K562 (cell line): ENCODE measurements around the gene PCSK7. TPM values are rescaled to one million over a fixed set of nuclear protein-coding genes. Genes with fewer than 3 reads are reported as not detected.

Source experiments
- CHD2 ChIP-seq: IDR thresholded peaks from 2 replicates; pipeline ENCODE4 v1.6.1; 2011; ENCODE audit warnings: low read depth, low read length
- EGR1 ChIP-seq: fragments of 450-650 bp; conservative IDR thresholded peaks from 2 replicates; pipeline ENCODE4 v1.6.1; 2017; ENCODE audit warnings: mild to moderate bottlenecking
- FOXM1 ChIP-seq, 2 experiments: fragments of 450-650 bp in 1 of 2; sonication (generic) in 1 of 2; formaldehyde crosslinking in 1 of 2; IDR thresholded peaks; 2 replicates each; pipeline versions ENCODE4 v1.6.1 to v1.9.0; 2017 to 2022; ENCODE audit warnings: low read depth in 2 of 2, mild to moderate bottlenecking in 2 of 2, missing genetic modification reagents in 1 of 2, moderate library complexity in 1 of 2
- ILK ChIP-seq: fragments of 450-650 bp; IDR thresholded peaks from 2 replicates; pipeline ENCODE4 v1.6.1; 2016; ENCODE audit warnings: missing genetic modification characterization, low read depth, mild to moderate bottlenecking, missing compliant biosample characterization, moderate library complexity, borderline replicate concordance
- KAT7 ChIP-seq: sonication (generic); formaldehyde crosslinking; IDR thresholded peaks from 2 replicates; pipeline ENCODE4 v1.8.0; 2022; ENCODE audit warnings: missing genetic modification reagents, mild to moderate bottlenecking, borderline replicate concordance
- KDM5B ChIP-seq: fragments of 200-600 bp; sonication (generic); IDR thresholded peaks from 2 replicates; pipeline ENCODE4 v1.6.1; 2012; ENCODE audit warnings: low read depth, mild to moderate bottlenecking, moderate library complexity, low read length, control low read depth, inconsistent platforms; ENCODE audit not compliant: insufficient replicate concordance
- MAFK ChIP-seq: IDR thresholded peaks from 2 replicates; pipeline ENCODE4 v1.6.1; 2011; ENCODE audit warnings: low read length, improper control_type of control experiment
- NFYB ChIP-seq: IDR thresholded peaks from 2 replicates; pipeline ENCODE4 v1.6.1; 2011; ENCODE audit warnings: mild to moderate bottlenecking, moderate library complexity; ENCODE audit not compliant: insufficient read length; ENCODE audit errors: extremely low read depth
- PCBP1 ChIP-seq: fragments of 200-400 bp; formaldehyde crosslinking; IDR thresholded peaks from 2 replicates; pipeline ENCODE4 v1.6.1; 2018; ENCODE audit warnings: mild to moderate bottlenecking, low read depth, low read length; ENCODE audit not compliant: poor library complexity, severe bottlenecking
- PHF21A ChIP-seq: fragments of 450-650 bp; IDR thresholded peaks from 2 replicates; pipeline ENCODE4 v1.6.1; 2017; ENCODE audit warnings: low read depth, borderline replicate concordance
- POLR2A ChIP-seq: fragments of 450-650 bp; conservative IDR thresholded peaks from 2 replicates; pipeline ENCODE4 v1.6.1; 2016
- SRF ChIP-seq, 2 experiments: fragments of 250-450, 450-650 bp in 1 of 2; sonication (Bioruptor Pico) in 1 of 2; sonication (generic) in 1 of 2; formaldehyde crosslinking; IDR thresholded peaks; 2 replicates each; pipeline versions ENCODE4 v1.5.0 to v1.5.1; 2020 to 2022; ENCODE audit warnings: mild to moderate bottlenecking in 1 of 2, missing genetic modification reagents in 1 of 2
- TBP ChIP-seq: optimal IDR thresholded peaks from 2 replicates; pipeline ENCODE3; 2011; ENCODE audit warnings: low read depth, low read length, improper control_type of control experiment
- ZNF707 ChIP-seq: fragments of 250-450 bp; sonication (Bioruptor Pico); conservative IDR thresholded peaks from 2 replicates; pipeline ENCODE4 v1.8.0; 2022; ENCODE audit warnings: inconsistent platforms, mild to moderate bottlenecking, moderate library complexity
- polyA plus RNA-seq, 8 experiments: library from polyadenylated mRNA; depleted of rRNA in 4 of 8; stranded (reverse) in 5 of 8; unstranded in 3 of 8; fragments of >200 nt; fragmentation: Nextera tagmentation in 2 of 8; fragmentation: Illumina TruSeq in 1 of 8; extraction: Ambion mirVana in 2 of 8; extraction: Trizol in 1 of 8; gene quantifications; 2 replicates each; pipeline versions ENCODE4 v1.2.1 to v1.2.3, GENCODE V29; 2011 to 2014; ENCODE audit warnings: inconsistent platforms in 1 of 8, missing spikeins in 1 of 8
- total RNA-seq, 7 experiments: library from RNA; depleted of rRNA in 6 of 7; stranded (reverse); fragments of >200 nt in 6 of 7; fragmentation: Illumina TruSeq in 2 of 7; extraction: Trizol in 2 of 7; gene quantifications; 2 replicates each; pipeline versions ENCODE4 v1.2.1 to v1.2.3, GENCODE V29; 2011 to 2021; ENCODE audit warnings: low replicate concordance in 1 of 7
- TF ChIP-seq, protein P1 (sequence below): fragments of 450-650 bp; formaldehyde crosslinking; IDR thresholded peaks from 2 replicates; pipeline ENCODE4 v1.4.0; 2020; ENCODE audit warnings: mild to moderate bottlenecking, moderate library complexity
- TF ChIP-seq, protein P2 (sequence below): fragments of 250-450 bp; sonication (Bioruptor Pico); IDR thresholded peaks from 2 replicates; pipeline ENCODE4 v1.5.0; 2021; ENCODE audit warnings: mild to moderate bottlenecking, moderate library complexity
- TF ChIP-seq, protein P3 (sequence below): fragments of 200-800 bp; sonication (Bioruptor generic); IDR thresholded peaks from 2 replicates; pipeline ENCODE4 v1.6.1; 2017; ENCODE audit warnings: missing genetic modification characterization, missing compliant biosample characterization
- TF ChIP-seq, protein P4 (sequence below), 2 experiments: fragments of 450-650 bp in 1 of 2; sonication (generic) in 1 of 2; formaldehyde crosslinking in 1 of 2; IDR thresholded peaks in 1 of 2; conservative IDR thresholded peaks in 1 of 2; 2 replicates each; pipeline versions ENCODE4 v1.6.1 to v1.8.1; 2016 to 2023; ENCODE audit warnings: mild to moderate bottlenecking in 2 of 2, moderate library complexity in 2 of 2, inconsistent platforms in 1 of 2, missing genetic modification reagents in 1 of 2

The PCSK7 gene
- total and polyA plus RNA-seq, 9 of the 15 experiments (the other 6 are each of a cell fraction or from before 2014, with no cell fraction given), result 3.1 to 29.2 (median 15.6) TPM

DNA sequence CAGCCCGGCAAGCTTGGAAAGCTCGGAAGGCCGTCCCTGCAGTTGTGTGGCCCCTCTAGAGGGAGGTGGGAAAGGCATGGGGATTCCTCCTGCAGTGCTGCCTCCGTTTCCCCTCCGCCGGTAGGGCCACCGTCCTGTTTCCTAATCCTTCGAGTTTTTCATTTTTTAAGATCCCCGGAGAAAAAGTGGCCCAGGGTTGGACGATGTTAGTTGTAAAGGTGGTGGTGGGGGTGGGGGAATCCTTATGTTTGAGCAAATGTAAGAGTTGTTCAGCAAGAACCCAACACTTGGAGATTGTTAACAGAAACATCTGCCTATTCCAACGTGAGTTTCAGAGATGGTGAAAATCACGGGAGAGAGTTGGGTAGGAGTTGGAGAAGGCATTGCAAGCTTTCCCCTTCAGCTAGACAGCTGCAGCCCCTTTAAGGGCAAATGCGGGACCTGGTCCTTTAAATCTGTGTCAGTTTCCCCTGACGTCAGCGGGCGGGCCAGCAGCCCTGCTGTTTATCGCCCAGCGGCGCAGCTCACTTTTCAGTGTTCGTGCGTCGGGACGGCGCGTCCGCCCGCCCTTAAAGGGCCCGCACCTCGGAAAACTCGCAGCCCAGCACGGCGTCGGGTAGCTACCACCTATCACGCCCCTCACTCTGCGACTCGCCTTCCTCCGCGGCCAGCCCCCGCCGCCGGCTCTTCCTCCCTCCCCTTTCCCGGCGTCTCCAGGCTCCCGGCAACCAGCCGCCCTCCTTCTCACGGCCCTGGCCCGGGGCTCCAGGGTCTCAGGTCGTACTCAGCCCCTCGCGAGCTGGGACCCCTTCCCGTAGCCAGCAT, 53.5 kb downstream of the PCSK7 start, which contains the start of gene SIDT2 (continued):
- TF ChIP-seq, protein P1, sequence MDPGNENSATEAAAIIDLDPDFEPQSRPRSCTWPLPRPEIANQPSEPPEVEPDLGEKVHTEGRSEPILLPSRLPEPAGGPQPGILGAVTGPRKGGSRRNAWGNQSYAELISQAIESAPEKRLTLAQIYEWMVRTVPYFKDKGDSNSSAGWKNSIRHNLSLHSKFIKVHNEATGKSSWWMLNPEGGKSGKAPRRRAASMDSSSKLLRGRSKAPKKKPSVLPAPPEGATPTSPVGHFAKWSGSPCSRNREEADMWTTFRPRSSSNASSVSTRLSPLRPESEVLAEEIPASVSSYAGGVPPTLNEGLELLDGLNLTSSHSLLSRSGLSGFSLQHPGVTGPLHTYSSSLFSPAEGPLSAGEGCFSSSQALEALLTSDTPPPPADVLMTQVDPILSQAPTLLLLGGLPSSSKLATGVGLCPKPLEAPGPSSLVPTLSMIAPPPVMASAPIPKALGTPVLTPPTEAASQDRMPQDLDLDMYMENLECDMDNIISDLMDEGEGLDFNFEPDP (CRISPR knock-in tag), result no peak
- 0 out of 2 replicates have a peak, but pooled peaks have one; percentile 57 for TF ChIP-seq KAT7
- peak; percentile 49 for TF ChIP-seq KDM5B
- no peak for TF ChIP-seq ILK (tag)
- TF ChIP-seq POLR2A, result peak; percentile 62
- TF ChIP-seq, protein P2, sequence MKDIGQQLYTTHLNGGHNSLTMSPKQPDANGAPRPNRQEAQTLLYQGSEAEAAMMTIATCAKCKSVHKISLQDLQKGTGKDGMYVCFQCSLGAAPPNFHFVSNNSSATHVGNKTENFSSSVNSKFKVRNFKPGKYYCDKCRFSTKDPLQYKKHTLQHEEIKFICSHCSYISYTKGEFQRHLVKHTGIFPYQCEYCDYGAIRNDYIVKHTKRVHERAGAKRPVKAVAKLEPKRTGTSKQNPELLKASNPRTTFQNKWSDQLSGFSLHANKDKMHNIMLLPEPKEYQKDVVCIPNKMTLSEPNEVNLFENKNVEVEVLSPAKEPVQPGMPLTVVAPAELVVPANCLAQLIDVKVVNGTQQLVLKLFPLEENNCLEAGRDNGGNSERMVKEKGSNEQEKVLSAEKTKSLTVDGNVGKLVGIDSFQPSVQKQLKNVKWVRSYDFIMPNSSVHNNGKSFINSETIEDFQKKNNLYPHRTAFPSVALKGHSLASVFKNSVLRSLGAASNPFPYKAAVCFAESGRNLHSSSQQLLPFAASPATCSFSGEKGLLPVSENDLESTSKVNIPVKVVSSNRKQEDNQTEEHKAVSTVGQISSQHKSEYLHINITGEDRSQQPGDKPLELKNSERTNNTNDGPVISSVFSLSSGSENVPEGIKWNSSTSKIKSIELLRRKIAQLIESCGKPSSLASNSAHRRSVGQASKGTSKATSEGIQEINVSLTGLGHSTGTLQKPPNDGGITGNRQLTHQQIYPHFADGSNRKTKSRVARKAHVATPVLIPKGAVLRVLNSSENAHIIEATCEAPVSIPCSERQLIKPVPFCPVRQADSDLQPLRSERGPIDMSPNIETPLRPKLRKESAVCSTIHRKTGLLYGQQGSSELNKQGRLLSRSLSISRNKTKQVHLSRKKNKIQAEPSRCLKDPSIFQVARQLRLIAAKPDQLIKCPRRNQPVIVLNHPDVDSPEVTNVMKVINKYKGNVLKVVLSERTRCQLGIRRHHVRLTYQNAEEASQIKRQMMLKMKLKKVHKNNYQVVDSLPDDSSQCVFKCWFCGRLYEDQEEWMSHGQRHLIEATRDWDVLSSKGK (CRISPR knock-in tag), result no peak
- TF ChIP-seq ZNF707, result no peak
- peak; percentile 43; the same call in 1 of the 2 replicates for TF ChIP-seq PHF21A
- peak; percentile 66 for TF ChIP-seq EGR1
- peak; percentile 35 for TF ChIP-seq TBP
- peak; percentile 28 for TF ChIP-seq NFYB
- TF ChIP-seq CHD2, result no peak
- TF ChIP-seq MAFK, result no peak
- 0 out of 4 replicates have a peak, but pooled peaks of 1 of the 2 experiments have one; percentile 66 for TF ChIP-seq SRF (CRISPR knock-in tag; IDR thresholded peaks at IDR 0.05)
- peak; percentile 92 for TF ChIP-seq FOXM1 (IDR thresholded peaks at IDR 0.05; ENCODE audit: low read depth)
- TF ChIP-seq FOXM1 (CRISPR knock-in tag; IDR thresholded peaks at IDR 0.05; ENCODE audit: low read depth), result no peak
- TF ChIP-seq PCBP1, result peak; percentile 58
- TF ChIP-seq, protein P3, sequence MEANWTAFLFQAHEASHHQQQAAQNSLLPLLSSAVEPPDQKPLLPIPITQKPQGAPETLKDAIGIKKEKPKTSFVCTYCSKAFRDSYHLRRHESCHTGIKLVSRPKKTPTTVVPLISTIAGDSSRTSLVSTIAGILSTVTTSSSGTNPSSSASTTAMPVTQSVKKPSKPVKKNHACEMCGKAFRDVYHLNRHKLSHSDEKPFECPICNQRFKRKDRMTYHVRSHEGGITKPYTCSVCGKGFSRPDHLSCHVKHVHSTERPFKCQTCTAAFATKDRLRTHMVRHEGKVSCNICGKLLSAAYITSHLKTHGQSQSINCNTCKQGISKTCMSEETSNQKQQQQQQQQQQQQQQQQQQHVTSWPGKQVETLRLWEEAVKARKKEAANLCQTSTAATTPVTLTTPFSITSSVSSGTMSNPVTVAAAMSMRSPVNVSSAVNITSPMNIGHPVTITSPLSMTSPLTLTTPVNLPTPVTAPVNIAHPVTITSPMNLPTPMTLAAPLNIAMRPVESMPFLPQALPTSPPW (CRISPR knock-in tag), result peak; percentile 68
- TF ChIP-seq, protein P4, sequence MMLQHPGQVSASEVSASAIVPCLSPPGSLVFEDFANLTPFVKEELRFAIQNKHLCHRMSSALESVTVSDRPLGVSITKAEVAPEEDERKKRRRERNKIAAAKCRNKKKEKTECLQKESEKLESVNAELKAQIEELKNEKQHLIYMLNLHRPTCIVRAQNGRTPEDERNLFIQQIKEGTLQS (IDR thresholded peaks at IDR 0.05), result peak; percentile 69; the same call in 1 of the 2 replicates
- TF ChIP-seq, protein P4 (CRISPR knock-in tag; conservative IDR thresholded peaks at IDR 0.05), result no peak
